CD4-positive, alpha-beta T cell (primary cell): ENCODE data around the gene TAF4. TPM values are rescaled to one million over a fixed set of nuclear protein-coding genes. Genes with fewer than 3 reads are reported as not detected.

Source experiments
- ATAC-seq: fragments of 200-7000 bp; cut with Tn5 transposase; one replicate; pipeline ENCODE4 v1.10.0; 2022; ENCODE audit warnings: mild to moderate bottlenecking; ENCODE audit not compliant: poor library complexity
- CTCF ChIA-PET: fragments of 350-600 bp; sonication (Branson Sonifier 250); formaldehyde crosslinking; loops from one replicate; lab custom pipeline; 2021; ENCODE audit warnings: antibody characterized with exemption, inconsistent platforms; lab: Charles Lee
- POLR2A ChIA-PET: fragments of 350-600 bp; sonication (Branson Sonifier 250); formaldehyde crosslinking; loops from one replicate; lab custom pipeline; 2021; ENCODE audit warnings: antibody characterized with exemption, inconsistent platforms; lab: Charles Lee
- DNase-seq, 14 experiments: peaks; one replicate each; pipeline ENCODE4 v3.0.0-alpha.2; 2013 to 2020; ENCODE audit warnings: mixed read lengths in 2 of 14
- H3K27ac ChIP-seq, 2 donors: one replicate each; pipeline versions ENCODE4 v1.5.1 to v1.7.0; 2013; ENCODE audit warnings: low read length in 2 of 2, low read depth in 1 of 2, mild to moderate bottlenecking in 1 of 2
- H3K27me3 ChIP-seq, 2 experiments: 1 replicate in 1 of 2; 2 replicates in 1 of 2; pipeline versions ENCODE4 v1.6.1 to v1.7.0; 2013; ENCODE audit warnings: low read length in 2 of 2, control low read depth in 1 of 2, mild to moderate bottlenecking in 1 of 2, moderate library complexity in 1 of 2; ENCODE audit not compliant: insufficient read depth in 2 of 2, control insufficient read depth in 1 of 2
- H3K36me3 ChIP-seq: one replicate; pipeline ENCODE4 v1.6.1; 2013; ENCODE audit warnings: low read length, control low read depth; ENCODE audit not compliant: insufficient read depth
- H3K4me1 ChIP-seq: one replicate; pipeline ENCODE4 v1.6.1; 2013; ENCODE audit warnings: low read length, control low read depth; ENCODE audit not compliant: insufficient read depth
- H3K4me3 ChIP-seq: one replicate; pipeline ENCODE4 v1.5.1; 2013; ENCODE audit warnings: mild to moderate bottlenecking, low read length, moderate library complexity
- H3K9me3 ChIP-seq, 2 experiments: 1 replicate in 1 of 2; 2 replicates in 1 of 2; pipeline versions ENCODE4 v1.6.1 to v1.7.0; 2013; ENCODE audit warnings: low read length in 2 of 2, mild to moderate bottlenecking in 2 of 2, control low read depth in 1 of 2, moderate library complexity in 1 of 2; ENCODE audit not compliant: control insufficient read depth in 1 of 2, insufficient read depth in 1 of 2
- H3K27ac Mint-ChIP-seq: one replicate; pipeline ENCODE4 v1.8.0; 2020; ENCODE audit warnings: mixed read lengths
- H3K27me3 Mint-ChIP-seq: one replicate; pipeline ENCODE4 v1.8.0; 2021; ENCODE audit warnings: mixed read lengths
- H3K36me3 Mint-ChIP-seq: one replicate; pipeline ENCODE4 v1.8.0; 2021; ENCODE audit warnings: low read depth, mixed read lengths
- H3K4me1 Mint-ChIP-seq: one replicate; pipeline ENCODE4 v1.8.0; 2021; ENCODE audit warnings: low read depth, mixed read lengths
- H3K4me3 Mint-ChIP-seq: one replicate; pipeline ENCODE4 v1.8.0; 2020; ENCODE audit warnings: mild to moderate bottlenecking, mixed read lengths
- H3K9me3 Mint-ChIP-seq: one replicate; pipeline ENCODE4 v1.8.0; 2020; ENCODE audit warnings: mixed read lengths
- CTCF ChIP-seq: fragments of 200-600 bp; IDR thresholded peaks from one replicate; pipeline ENCODE4 v1.8.0; 2022; ENCODE audit warnings: antibody characterized with exemption, mild to moderate bottlenecking
- intact Hi-C, 2 experiments: fragments of 100-400 bp; cut with DNase I in 1 of 2; cut with micrococcal nuclease in 1 of 2; formaldehyde crosslinking; loops; one replicate each; pipeline versions ENCODE4 v1.15.1 to v1.9.0; 2023 to 2025; cut with DNase I, micrococcal nuclease
- total RNA-seq, 174 experiments: library from RNA in 2 of 174; stranded (reverse) in 2 of 174; gene quantifications; one replicate each; pipeline ENCODE4 v1.2.3 and lab custom pipeline; 2021 to 2026

The TAF4 gene
- total RNA-seq, 2 experiments from 2014 or later = 11.1 to 12.5 TPM

- H3K9me3 ChIP-seq = peaks cover 0 to under 1% of the 10 kb centered on the region in 2 experiments
- Mint-ChIP-seq H3K27me3 (no peaks in the 10 kb centered on the region), H3K9me3 (no peaks in the 10 kb centered on the region), H3K36me3 (peaks cover 6% of the 10 kb centered on the region), H3K4me1 (peaks cover 75% of the 10 kb centered on the region), H3K27ac (peak overlapping the region; percentile 20), H3K4me3 (no peak overlapping the region)
- ChIA-PET POLR2A (no interaction called here), CTCF (no interaction called here)
- no peaks in the 10 kb centered on the region for H3K4me1 ChIP-seq
- no peak overlapping the region for H3K27ac ChIP-seq
- H3K4me3 ChIP-seq = no peak overlapping the region
- TF ChIP-seq CTCF = no peak
- intact Hi-C loops = no loop called here
- no peaks in the 10 kb centered on the region for H3K36me3 ChIP-seq
- no peak for DNase-seq
- no peaks in the 10 kb centered on the region for H3K27me3 ChIP-seq
- ATAC-seq = no peak
These were observed 22.4 kb downstream of the TAF4 start for GRCh38 chr20:62043131-62043914.

- DNase-seq (no peak), ATAC-seq (no peak)
- Histone ChIP-seq H3K4me1 (no peaks in the 10 kb centered on the region), H3K36me3 (no peaks in the 10 kb centered on the region), H3K4me3 (no peak overlapping the region), H3K27me3 (no peaks in the 10 kb centered on the region), H3K27ac (no peak overlapping the region), H3K9me3 (peaks cover 0 to 7% of the 10 kb centered on the region in 2 experiments)
- CTCF ChIA-PET = no interaction called here
- Mint-ChIP-seq H3K27ac (peak overlapping the region; percentile 49), H3K9me3 (no peaks in the 10 kb centered on the region), H3K36me3 (peaks cover 6% of the 10 kb centered on the region), H3K4me1 (peaks cover 75% of the 10 kb centered on the region), H3K27me3 (no peaks in the 10 kb centered on the region), H3K4me3 (no peak overlapping the region)
- no peak for TF ChIP-seq CTCF
- intact Hi-C loops = no loop called here
- POLR2A ChIA-PET = no interaction called here
These were observed 23.5 kb downstream of the TAF4 start for GRCh38 chr20:62042025-62042820.

GRCh38 chr20:62040933-62041332, 24.7 kb downstream of the TAF4 start:
- H3K4me1 ChIP-seq = peaks cover 3% of the 10 kb centered on the region
- H3K4me3 Mint-ChIP-seq = no peak overlapping the region
- peaks cover 72% of the 10 kb centered on the region for H3K4me1 Mint-ChIP-seq
- no peak overlapping the region for H3K27ac ChIP-seq
- no peak for DNase-seq
- no peaks in the 10 kb centered on the region for H3K27me3 ChIP-seq
- H3K9me3 Mint-ChIP-seq = no peaks in the 10 kb centered on the region
- ChIA-PET POLR2A (no interaction called here), CTCF (no interaction called here)
- H3K36me3 Mint-ChIP-seq = no peaks in the 10 kb centered on the region
- H3K9me3 ChIP-seq = peaks cover 0 to 7% of the 10 kb centered on the region in 2 experiments
- ATAC-seq = no peak
- no peaks in the 10 kb centered on the region for H3K27me3 Mint-ChIP-seq
- no peak for TF ChIP-seq CTCF
- no peaks in the 10 kb centered on the region for H3K36me3 ChIP-seq
- intact Hi-C loops = no loop called here
- H3K4me3 ChIP-seq = no peak overlapping the region
- no peak overlapping the region for H3K27ac Mint-ChIP-seq
